OCI-LY7 (cell line): ENCODE results near the gene CCDC122. TPM values are rescaled to one million over a fixed set of nuclear protein-coding genes. Genes with fewer than 3 reads are reported as not detected.

Experiments used
- small RNA-seq: library from RNA; depleted of rRNA; stranded (forward); fragments of <200 nt; gene quantifications from one replicate; pipeline ENCODE3, GENCODE V24; 2014
- total RNA-seq, 2 experiments: library from RNA; depleted of rRNA in 1 of 2; stranded (reverse); fragments of >200 nt in 1 of 2; shearing (Covaris generic) in 1 of 2; gene quantifications; 2 replicates each; pipeline ENCODE4 v1.2.3, GENCODE V29; 2014 to 2022

Gene CCDC122
- total RNA-seq, 2 experiments from 2014 or later: 4.6 to 21.6 TPM

Small RNA genes within 50 kb of the gene (small RNA-seq; reads per million reads assigned to genes)
- gene AL162713.1: not detected

Other genes starting within 250 kb of the CCDC122 start
- gene ENOX1, start 92.8 kb downstream of the CCDC122 start, total RNA-seq (2014; rRNA removed; shearing (Covaris generic)): 0.03 TPM in 1 of 2 replicates, not detected in the other
- gene ENOX1, start 92.8 kb downstream of the CCDC122 start, total RNA-seq (2022): not detected in 2 replicates
- 2.9 and 3.5 TPM in 2 replicates for gene LACC1, start 164 bp upstream of the CCDC122 start, total RNA-seq (2014; rRNA removed; shearing (Covaris generic))
- gene LACC1, start 164 bp upstream of the CCDC122 start, total RNA-seq (2022): 11.0 and 11.3 TPM in 2 replicates